MCF 10A (cell line): Measurements from ENCODE around the gene ANKHD1. TPM values are rescaled to one million over a fixed set of nuclear protein-coding genes. Genes with fewer than 3 reads are reported as not detected.

Experiments used
- BruUV-seq: library from RNA; stranded (reverse); fragments of 400-500 nt; replicated peaks from 2 replicates; lab custom pipeline; 2021; lab: Mats Ljungman, UMichigan
- CTCF ChIA-PET: fragments of 300-600 bp; sonication (Branson Sonifier 250); formaldehyde crosslinking; extraction: SDS; loops from one replicate; lab custom pipeline; 2021; ENCODE audit warnings: antibody characterized with exemption, inconsistent platforms; lab: Yijun Ruan, JAX
- POLR2A ChIA-PET: fragments of 300-600, 350-650 bp; sonication (Branson Sonifier 250); formaldehyde crosslinking; extraction: SDS; loops from one replicate; lab custom pipeline; 2020; ENCODE audit warnings: antibody characterized with exemption, inconsistent platforms; lab: Yijun Ruan, JAX
- DNase-seq: peaks from one replicate; pipeline ENCODE4 v3.0.0-alpha.2; 2018; ENCODE audit not compliant: unreplicated experiment
- H3K27ac Mint-ChIP-seq: one replicate; pipeline ENCODE4 v1.8.0; 2022; ENCODE audit warnings: mild to moderate bottlenecking, low read depth, mixed read lengths; ENCODE audit not compliant: unreplicated experiment
- H3K27me3 Mint-ChIP-seq: one replicate; pipeline ENCODE4 v1.8.0; 2022; ENCODE audit warnings: mixed read lengths; ENCODE audit not compliant: insufficient read depth, unreplicated experiment
- H3K36me3 Mint-ChIP-seq: one replicate; pipeline ENCODE4 v1.8.0; 2022; ENCODE audit warnings: mild to moderate bottlenecking, moderate library complexity, mixed read lengths; ENCODE audit not compliant: insufficient read depth, unreplicated experiment
- H3K4me1 Mint-ChIP-seq: one replicate; pipeline ENCODE4 v1.8.0; 2022; ENCODE audit warnings: mixed read lengths; ENCODE audit not compliant: insufficient read depth, unreplicated experiment
- H3K4me3 Mint-ChIP-seq: one replicate; pipeline ENCODE4 v1.8.0; 2022; ENCODE audit warnings: mild to moderate bottlenecking, moderate library complexity, mixed read lengths; ENCODE audit not compliant: unreplicated experiment
- H3K9me3 Mint-ChIP-seq: one replicate; pipeline ENCODE4 v1.8.0; 2022; ENCODE audit warnings: mixed read lengths; ENCODE audit not compliant: unreplicated experiment
- CTCF ChIP-seq: fragments of 200-600 bp; IDR thresholded peaks from one replicate; pipeline ENCODE4 v1.8.0; 2022; ENCODE audit warnings: antibody characterized with exemption, mild to moderate bottlenecking; ENCODE audit not compliant: unreplicated experiment
- intact Hi-C: fragments of 100-400 bp; cut with micrococcal nuclease; formaldehyde crosslinking; loops from 2 replicates; pipeline ENCODE4 v1.14.1; 2022
- total RNA-seq: library from RNA; stranded (reverse); gene quantifications from 2 replicates; pipeline ENCODE4 v1.2.3, GENCODE V29; 2022

Gene ANKHD1
- total RNA-seq, 1 experiment from 2014 or later = 146 TPM

- BruUV-seq = no TSS peak
- Mint-ChIP-seq H3K4me1 (peaks cover 15% of the 10 kb centered on the region), H3K27me3 (no peaks in the 10 kb centered on the region), H3K4me3 (no peak overlapping the region), H3K27ac (no peak overlapping the region), H3K9me3 (no peaks in the 10 kb centered on the region), H3K36me3 (peaks cover 24% of the 10 kb centered on the region)
- no peak for TF ChIP-seq CTCF
- DNase-seq = no peak
- CTCF ChIA-PET = interaction anchor here (0.7 to 2.3 kb wide), 8 partner anchors 8 to 198 kb away, joined by 3 to 6 read pairs (median 3); partner anchors contain the start of genes CD14, EIF4EBP3, IK and NDUFA2
- POLR2A ChIA-PET = interaction anchor here (0.6 to 10.4 kb wide), 6 partner anchors 13 to 150 kb away, joined by 3 to 169 read pairs (median 4); partner anchors contain the start of genes IK, NDUFA2 and SRA1
- intact Hi-C loops = no loop called here
These were observed 168.4 kb downstream of the ANKHD1 start for GRCh38 chr5:140570058-140570457.

DNA sequence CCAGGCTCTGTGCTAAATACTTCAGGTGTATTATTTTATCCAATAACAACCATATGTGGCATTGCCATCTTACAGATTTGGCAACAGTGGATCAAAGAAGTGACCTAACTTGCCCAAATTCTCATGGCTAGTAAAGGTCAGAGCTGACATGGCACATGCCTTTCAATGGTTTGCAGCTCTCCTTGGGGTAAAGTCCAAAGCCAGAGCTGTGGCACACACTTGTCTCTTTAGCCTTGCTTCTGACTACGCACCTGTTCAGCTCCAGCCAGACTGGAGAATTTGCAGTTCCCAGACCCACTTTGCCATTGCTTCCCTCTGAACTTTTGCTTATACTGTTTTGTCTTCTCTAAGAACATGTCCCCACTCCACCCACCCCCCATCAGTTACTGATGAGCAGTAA, 168.9 kb downstream of the ANKHD1 start:
- no peaks in the 10 kb centered on the region for H3K27me3 Mint-ChIP-seq
- BruUV-seq = no TSS peak
- POLR2A ChIA-PET = interaction anchor here (0.6 to 10.4 kb wide), 4 partner anchors 60 to 150 kb away, joined by 4 to 169 read pairs (median 4); partner anchors contain the start of genes IK and NDUFA2
- CTCF ChIA-PET = interaction anchor here (0.6 to 2.3 kb wide), 5 partner anchors 10 to 68 kb away, joined by 3 to 6 read pairs (median 3); partner anchors contain the start of genes EIF4EBP3, SRA1 and TMCO6
- no peak for DNase-seq
- intact Hi-C loops = no loop called here
- TF ChIP-seq CTCF = no peak
- H3K4me3 Mint-ChIP-seq = no peak overlapping the region
- no peak overlapping the region for H3K27ac Mint-ChIP-seq
- H3K36me3 Mint-ChIP-seq = peaks cover 24% of the 10 kb centered on the region
- no peaks in the 10 kb centered on the region for H3K9me3 Mint-ChIP-seq
- peaks cover 14% of the 10 kb centered on the region for H3K4me1 Mint-ChIP-seq

GRCh38 chr5:140571105-140571504, 169.5 kb downstream of the ANKHD1 start:
- TF ChIP-seq CTCF = no peak
- H3K27me3 Mint-ChIP-seq = no peaks in the 10 kb centered on the region
- H3K9me3 Mint-ChIP-seq = no peaks in the 10 kb centered on the region
- no peak overlapping the region for H3K27ac Mint-ChIP-seq
- H3K4me3 Mint-ChIP-seq = no peak overlapping the region
- BruUV-seq = no TSS peak
- ChIA-PET CTCF (interaction anchor here (0.6 to 2.3 kb wide), 4 partner anchors 23 to 68 kb away, joined by 3 to 6 read pairs (median 4); partner anchors contain the start of genes EIF4EBP3 and TMCO6), POLR2A (interaction anchor here (0.6 to 10.4 kb wide), 4 partner anchors 13 to 148 kb away, joined by 3 to 169 read pairs (median 4); partner anchors contain the start of genes IK and NDUFA2)
- DNase-seq = no peak
- intact Hi-C loops = no loop called here
- H3K4me1 Mint-ChIP-seq = peaks cover 8% of the 10 kb centered on the region
- H3K36me3 Mint-ChIP-seq = peaks cover 24% of the 10 kb centered on the region

DNA sequence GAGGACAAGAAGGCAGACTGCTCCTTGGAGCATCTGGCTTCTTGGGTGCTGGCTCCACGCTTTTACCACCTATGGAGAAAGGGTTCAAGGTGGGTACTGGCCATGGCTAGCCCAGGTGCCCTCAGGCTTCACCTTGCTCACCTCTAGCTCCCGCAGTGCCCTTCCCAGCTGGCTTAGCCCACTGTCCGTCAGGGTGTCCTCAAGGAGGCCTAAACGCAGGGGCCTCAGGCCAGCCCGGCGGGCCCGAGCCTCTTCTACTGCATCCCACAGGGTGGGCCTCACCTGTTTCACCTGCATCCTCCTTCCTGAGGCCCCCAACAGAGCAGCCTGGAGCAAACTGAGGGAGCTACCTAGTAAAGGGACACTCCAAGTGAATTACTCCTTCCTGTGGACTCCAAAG, 172.1 kb downstream of the ANKHD1 start:
- POLR2A ChIA-PET = interaction anchor here (0.9 to 3.7 kb wide), 4 partner anchors 61 to 173 kb away, joined by 3 to 20 read pairs (median 4); partner anchors contain the start of genes HARS1, HARS2, IK and NDUFA2
- no peak for DNase-seq
- TF ChIP-seq CTCF = no peak
- no peaks in the 10 kb centered on the region for H3K9me3 Mint-ChIP-seq
- no TSS peak for BruUV-seq
- CTCF ChIA-PET = interaction anchor here (0.5 to 4.5 kb wide), 6 partner anchors 9 to 68 kb away, joined by 3 to 41 read pairs (median 6); partner anchors contain the start of genes APBB3 and SLC35A4
- intact Hi-C loops = no loop called here
- no peak overlapping the region for H3K4me3 Mint-ChIP-seq
- peaks cover 3% of the 10 kb centered on the region for H3K36me3 Mint-ChIP-seq
- no peak overlapping the region for H3K27ac Mint-ChIP-seq
- no peaks in the 10 kb centered on the region for H3K4me1 Mint-ChIP-seq
- H3K27me3 Mint-ChIP-seq = no peaks in the 10 kb centered on the region
